ENCODE results near the gene CFAP46. TPM values are rescaled to one million over a fixed set of nuclear protein-coding genes. Genes with fewer than 3 reads are reported as not detected.

Gene CFAP46
- total and polyA plus RNA-seq, 4 donors: 3.1 to 18.8 (median 7.1) TPM

DNA sequence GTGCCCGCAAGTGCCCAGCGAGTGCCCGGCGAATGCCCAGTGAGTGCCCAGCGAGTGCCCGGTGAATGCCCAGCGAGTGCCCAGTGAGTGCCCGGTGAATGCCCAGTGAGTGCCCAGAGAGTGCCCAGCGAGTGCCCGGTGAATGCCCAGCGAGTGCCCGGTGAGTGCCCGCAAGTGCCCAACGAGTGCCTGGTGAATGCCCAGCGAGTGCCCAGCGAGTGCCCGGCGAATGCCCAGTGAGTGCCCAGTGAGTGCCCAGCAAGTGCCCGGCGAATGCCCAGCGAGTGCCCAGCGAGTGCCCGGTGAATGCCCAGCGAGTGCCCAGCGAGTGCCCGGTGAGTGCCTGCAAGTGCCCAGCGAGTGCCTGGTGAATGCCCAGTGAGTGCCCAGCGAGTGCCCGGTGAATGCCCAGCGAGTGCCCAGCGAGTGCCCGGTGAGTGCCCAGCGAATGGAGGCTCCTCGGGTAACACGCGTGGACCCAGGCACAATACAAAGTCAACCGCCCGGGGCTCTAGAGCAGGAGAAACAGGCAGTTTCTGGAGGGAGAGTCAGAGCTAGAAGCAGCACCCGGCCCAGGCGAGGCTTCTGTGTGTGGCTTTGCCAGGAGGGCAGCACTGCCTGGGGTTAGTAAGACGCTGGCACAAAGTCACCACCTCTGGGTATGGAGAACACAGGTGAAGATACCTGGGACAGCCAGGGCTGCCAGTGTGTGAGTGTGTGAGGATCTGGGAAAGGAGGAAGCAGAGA is 38.2 kb upstream of the CFAP46 start:
- peaks cover 0 to 6% (median 0%) of the 10 kb centered on the region in 4 donors for H3K9me3 ChIP-seq (ENCODE audit: control insufficient read depth in 4 of 4, insufficient read depth in 3 of 4, low read length in 3 of 4)
- TF ChIP-seq, protein P1, sequence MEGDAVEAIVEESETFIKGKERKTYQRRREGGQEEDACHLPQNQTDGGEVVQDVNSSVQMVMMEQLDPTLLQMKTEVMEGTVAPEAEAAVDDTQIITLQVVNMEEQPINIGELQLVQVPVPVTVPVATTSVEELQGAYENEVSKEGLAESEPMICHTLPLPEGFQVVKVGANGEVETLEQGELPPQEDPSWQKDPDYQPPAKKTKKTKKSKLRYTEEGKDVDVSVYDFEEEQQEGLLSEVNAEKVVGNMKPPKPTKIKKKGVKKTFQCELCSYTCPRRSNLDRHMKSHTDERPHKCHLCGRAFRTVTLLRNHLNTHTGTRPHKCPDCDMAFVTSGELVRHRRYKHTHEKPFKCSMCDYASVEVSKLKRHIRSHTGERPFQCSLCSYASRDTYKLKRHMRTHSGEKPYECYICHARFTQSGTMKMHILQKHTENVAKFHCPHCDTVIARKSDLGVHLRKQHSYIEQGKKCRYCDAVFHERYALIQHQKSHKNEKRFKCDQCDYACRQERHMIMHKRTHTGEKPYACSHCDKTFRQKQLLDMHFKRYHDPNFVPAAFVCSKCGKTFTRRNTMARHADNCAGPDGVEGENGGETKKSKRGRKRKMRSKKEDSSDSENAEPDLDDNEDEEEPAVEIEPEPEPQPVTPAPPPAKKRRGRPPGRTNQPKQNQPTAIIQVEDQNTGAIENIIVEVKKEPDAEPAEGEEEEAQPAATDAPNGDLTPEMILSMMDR (IDR thresholded peaks at IDR 0.05; ENCODE audit: control extremely low read depth, extremely low read depth): no peak
- H3K4me1 ChIP-seq (ENCODE audit: control insufficient read depth in 5 of 5, insufficient read depth in 5 of 5, low read length in 5 of 5): no peaks in the 10 kb centered on the region
- WGBS, 2 donors: 64 to 84% methylated on average over 36 to 41 of the region's 41 CpGs
- H3K9ac ChIP-seq (ENCODE audit: insufficient read depth in 1 of 2, low read length in 2 of 2): no peak overlapping the region
- no peak overlapping the region for H3K27ac ChIP-seq (ENCODE audit: low read depth in 1 of 2, low read length in 1 of 2)
- H3K36me3 ChIP-seq (ENCODE audit: control insufficient read depth in 4 of 4, insufficient read depth in 4 of 4, low read length in 4 of 4): no peaks in the 10 kb centered on the region
- DNase-seq (no peak), ATAC-seq (ENCODE audit: insufficient read depth, low FRiP score) (no peak)
- peaks cover 0 to 16% (median 0%) of the 10 kb centered on the region in 3 donors for H3K27me3 ChIP-seq (ENCODE audit: control insufficient read depth in 3 of 3, insufficient read depth in 3 of 3, low read length in 2 of 3)
- no peak overlapping the region for H3K4me3 ChIP-seq

DNA sequence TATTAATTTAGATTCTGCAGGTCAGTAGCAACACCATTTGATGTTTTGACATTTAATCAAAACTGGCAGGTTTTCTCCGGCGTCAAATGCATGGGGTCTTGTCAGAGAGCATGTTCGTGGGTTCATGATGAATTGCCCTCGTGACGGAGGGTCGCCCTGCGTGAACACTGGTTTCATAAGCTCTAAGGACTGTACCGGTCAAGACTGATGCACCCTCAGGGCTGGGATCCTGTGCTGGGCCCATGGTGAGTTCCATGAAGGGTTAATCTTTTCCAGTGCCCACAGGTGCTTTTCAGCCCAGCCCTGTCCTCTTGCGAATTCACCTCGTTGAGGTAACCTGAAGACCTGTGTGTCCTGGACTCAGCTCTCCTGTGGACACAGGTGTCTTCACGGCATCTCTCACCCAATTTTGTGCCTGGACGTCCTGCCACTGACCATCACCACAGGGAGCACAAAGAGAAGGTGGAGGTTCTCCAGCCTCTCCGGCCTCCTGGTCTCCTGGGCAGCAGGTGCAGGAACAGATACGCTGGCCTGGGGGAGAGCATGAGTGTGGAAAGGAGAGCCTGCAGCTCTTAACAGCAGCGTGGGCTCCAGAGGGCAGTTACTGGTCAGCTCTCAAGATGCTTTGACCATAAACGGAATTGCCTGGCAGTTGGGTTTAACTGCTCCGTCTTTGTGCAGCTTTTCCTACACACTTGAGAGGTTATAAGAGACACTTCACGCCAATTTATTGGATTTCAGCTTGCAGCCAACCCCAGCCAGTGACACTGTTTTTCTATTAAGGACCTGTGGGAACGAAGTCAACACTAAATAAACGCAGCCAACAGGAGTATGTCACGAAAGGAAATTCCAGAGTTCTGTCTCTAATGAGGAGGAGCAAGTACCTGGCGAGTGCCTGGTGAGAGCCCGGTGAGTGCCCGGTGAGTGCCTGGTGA is 37.4 kb upstream of the CFAP46 start:
- DNase-seq (no peak), ATAC-seq (ENCODE audit: insufficient read depth, low FRiP score) (no peak)
- H3K9ac ChIP-seq (ENCODE audit: insufficient read depth in 1 of 2, low read length in 2 of 2): no peak overlapping the region
- H3K27me3 ChIP-seq (ENCODE audit: control insufficient read depth in 3 of 3, insufficient read depth in 3 of 3, low read length in 2 of 3): peaks cover 0 to 19% (median 0%) of the 10 kb centered on the region in 3 donors
- WGBS, 2 donors: 64 to 71% methylated on average over 24 of the region's 24 CpGs
- H3K4me1 ChIP-seq (ENCODE audit: control insufficient read depth in 5 of 5, insufficient read depth in 5 of 5, low read length in 5 of 5): no peaks in the 10 kb centered on the region
- no peaks in the 10 kb centered on the region for H3K36me3 ChIP-seq (ENCODE audit: control insufficient read depth in 4 of 4, insufficient read depth in 4 of 4, low read length in 4 of 4)
- TF ChIP-seq, protein P1 (IDR thresholded peaks at IDR 0.05; ENCODE audit: control extremely low read depth, extremely low read depth): no peak
- H3K4me3 ChIP-seq: no peak overlapping the region
- peaks cover 0 to 6% (median 0%) of the 10 kb centered on the region in 4 donors for H3K9me3 ChIP-seq (ENCODE audit: control insufficient read depth in 4 of 4, insufficient read depth in 3 of 4, low read length in 3 of 4)
- H3K27ac ChIP-seq (ENCODE audit: low read depth in 1 of 2, low read length in 1 of 2): no peak overlapping the region

DNA sequence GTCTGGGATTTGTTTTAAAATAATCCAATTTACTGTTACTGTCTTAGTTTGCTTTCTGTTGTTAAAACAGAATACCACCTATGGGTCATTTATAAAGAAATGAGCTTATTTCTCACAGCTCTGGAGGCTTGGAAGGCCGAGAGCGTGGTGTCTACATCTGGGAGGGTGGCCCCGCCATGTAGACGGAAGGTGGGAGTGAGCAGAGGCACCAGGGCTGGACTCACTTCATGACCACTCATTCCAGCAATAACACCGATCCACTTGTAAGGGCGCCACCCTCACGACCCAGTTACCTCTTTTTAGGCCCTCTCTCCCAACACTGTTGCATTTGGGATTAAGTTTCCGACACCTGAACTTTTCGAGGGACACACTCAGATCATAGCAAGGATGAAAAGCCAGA is 36.2 kb upstream of the CFAP46 start:
- no peak overlapping the region for H3K9ac ChIP-seq (ENCODE audit: insufficient read depth in 1 of 2, low read length in 2 of 2)
- H3K4me3 ChIP-seq: no peak overlapping the region
- DNase-seq (no peak), ATAC-seq (ENCODE audit: insufficient read depth, low FRiP score) (no peak)
- no peaks in the 10 kb centered on the region for H3K4me1 ChIP-seq (ENCODE audit: control insufficient read depth in 5 of 5, insufficient read depth in 5 of 5, low read length in 5 of 5)
- no peaks in the 10 kb centered on the region for H3K36me3 ChIP-seq (ENCODE audit: control insufficient read depth in 4 of 4, insufficient read depth in 4 of 4, low read length in 4 of 4)
- H3K9me3 ChIP-seq (ENCODE audit: control insufficient read depth in 4 of 4, insufficient read depth in 3 of 4, low read length in 3 of 4): peaks cover 0 to 3% (median 0%) of the 10 kb centered on the region in 4 donors
- peaks cover 0 to 13% (median 5%) of the 10 kb centered on the region in 3 donors for H3K27me3 ChIP-seq (ENCODE audit: control insufficient read depth in 3 of 3, insufficient read depth in 3 of 3, low read length in 2 of 3)
- TF ChIP-seq, protein P1 (IDR thresholded peaks at IDR 0.05; ENCODE audit: control extremely low read depth, extremely low read depth): no peak
- 85 to 89% methylated on average over 9 of the region's 9 CpGs for WGBS, 2 donors
- no peak overlapping the region for H3K27ac ChIP-seq (ENCODE audit: low read depth in 1 of 2, low read length in 1 of 2)

All from lung (tissue), 12 donors.